ENCODE results near the gene DOLPP1. TPM values are rescaled to one million over a fixed set of nuclear protein-coding genes. Genes with fewer than 3 reads are reported as not detected.
"Not testable (repeated sequence)": the region's sequence is repeated elsewhere in the genome, so short reads cannot be mapped to it uniquely, and the experiment has no call there.

DOLPP1 gene
- total and polyA plus RNA-seq, 3 donors from 2014 or later = 14.0 to 17.9 (median 14.4) TPM

DNA sequence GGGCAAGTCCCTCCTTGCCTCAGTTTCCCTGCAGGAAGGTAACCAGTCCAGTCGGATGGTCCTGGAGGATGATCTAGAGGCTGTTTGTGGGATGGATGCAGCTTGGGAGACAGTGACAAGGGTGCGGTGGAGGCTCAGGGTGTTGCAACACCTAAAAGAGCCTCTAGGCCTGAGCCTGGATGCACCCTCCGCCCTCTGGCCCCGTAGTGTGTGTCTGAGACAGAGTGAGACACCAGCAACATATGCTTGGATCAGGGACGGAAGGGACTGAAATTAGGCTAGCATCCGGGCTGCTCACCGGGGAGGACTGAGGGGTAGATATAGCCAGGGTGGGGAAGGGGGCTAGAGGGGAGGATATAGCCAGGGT is 28.6 kb downstream of the DOLPP1 start:
- Histone ChIP-seq H3K36me3 (ENCODE audit: low read depth, missing control alignments) (no peaks in the 10 kb centered on the region), H3K27me3 (no peaks in the 10 kb centered on the region), H3K27ac (no peak overlapping the region), H3K9me3 (no peaks in the 10 kb centered on the region), H3K4me1 (peaks cover 21% of the 10 kb centered on the region), H3K4me3 (no peak overlapping the region)
- intact Hi-C loops (cut with DNase I; ENCODE audit: low total_unique reads) = no loop called here
- TF ChIP-seq POLR2A (IDR thresholded peaks at IDR 0.05) (no peak), CTCF (IDR thresholded peaks at IDR 0.05) (no peak)
- WGBS, 2 donors = 69 to 71% methylated on average over 7 of the region's 7 CpGs
- DNase-seq = no peak

- peaks cover 27% of the 10 kb centered on the region for H3K4me1 ChIP-seq
- intact Hi-C loops (cut with DNase I; ENCODE audit: low total_unique reads) = no loop called here
These were observed 29.2 kb downstream of the DOLPP1 start for GRCh38 chr9:129109952-129110739.

DNA sequence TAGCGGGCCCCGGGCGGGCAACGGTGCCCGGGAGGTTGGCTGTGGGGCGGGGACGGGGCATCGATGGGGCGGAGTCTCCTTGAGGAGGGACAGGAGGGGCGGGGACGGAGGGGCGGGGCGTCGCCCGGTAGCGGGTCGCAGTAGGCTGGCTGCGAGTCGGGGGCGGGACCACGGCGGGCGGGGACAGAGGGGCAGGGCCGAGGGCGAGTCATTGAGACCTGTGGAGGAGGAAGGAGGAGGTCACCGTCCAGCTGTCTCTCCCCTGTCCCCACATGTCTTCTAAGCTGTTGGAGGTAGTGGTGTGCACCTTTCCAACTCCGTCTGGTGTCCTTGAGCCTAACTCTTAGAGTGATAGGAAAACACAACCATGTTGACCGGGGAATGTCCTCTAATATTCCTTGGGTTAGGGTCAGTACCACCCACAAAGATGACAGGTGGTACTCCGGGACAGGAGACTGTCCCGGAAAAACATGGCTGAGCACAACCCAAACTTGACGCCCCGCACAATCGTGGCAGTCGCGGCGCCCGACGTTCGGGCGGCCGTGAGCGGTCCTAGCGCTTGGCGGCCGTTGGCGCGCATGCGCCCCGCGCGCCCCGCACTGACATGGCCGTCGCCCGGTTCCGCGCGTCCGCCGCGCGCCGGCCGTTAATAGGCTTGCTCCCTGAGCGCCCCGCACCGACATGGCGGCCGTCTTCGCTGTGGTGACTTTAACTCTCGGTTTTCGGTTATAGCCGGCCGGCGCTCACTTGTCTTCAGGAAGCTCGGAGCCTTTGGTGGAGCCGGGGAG is 30.0 kb downstream of the DOLPP1 start, which contains the start of the genes CRAT and PTPA:
Gene CRAT (minus strand): TSS at position 54 of the 788 bp plus-strand sequence. CDS start 284 bp downstream, outside the sequence.
Gene PTPA (plus strand): TSS at position 676 of the 788 bp plus-strand sequence. CDS start 186 bp downstream, outside the sequence.
- Histone ChIP-seq H3K9me3 (no peaks in the 10 kb centered on the region), H3K4me1 (peaks cover 27% of the 10 kb centered on the region), H3K27ac (peak within 1 kb of the TSS; percentile 94 to 97), H3K27me3 (no peaks in the 10 kb centered on the region), H3K4me3 (peak within 1 kb of the TSS; percentile 84 to 99), H3K36me3 (ENCODE audit: low read depth, missing control alignments) (no peaks in the 10 kb centered on the region)
- 0 to 1% methylated on average over 7 to 74 of the region's 77 CpGs for WGBS, 2 donors
- intact Hi-C loops (cut with DNase I; ENCODE audit: low total_unique reads) = no loop called here
- peak; percentile 98 for DNase-seq
- TF ChIP-seq CTCF (IDR thresholded peaks at IDR 0.05) (peak in 1 of 3 experiments; percentile 17), POLR2A (IDR thresholded peaks at IDR 0.05) (peak; percentile 92)

More at GRCh38 chr9:129109952-129110739, 29.2 kb downstream of the DOLPP1 start:
- H3K27me3 ChIP-seq = no peaks in the 10 kb centered on the region
- peak overlapping the region; percentile 84 to 99 for H3K4me3 ChIP-seq
- no peaks in the 10 kb centered on the region for H3K36me3 ChIP-seq (ENCODE audit: low read depth, missing control alignments)
- H3K9me3 ChIP-seq = no peaks in the 10 kb centered on the region
- DNase-seq = no peak
- H3K27ac ChIP-seq = peak overlapping the region; percentile 94 to 97
- 3 to 10% methylated on average over 8 to 55 of the region's 64 CpGs for WGBS, 2 donors
- TF ChIP-seq CTCF (IDR thresholded peaks at IDR 0.05) = no peak

DNA sequence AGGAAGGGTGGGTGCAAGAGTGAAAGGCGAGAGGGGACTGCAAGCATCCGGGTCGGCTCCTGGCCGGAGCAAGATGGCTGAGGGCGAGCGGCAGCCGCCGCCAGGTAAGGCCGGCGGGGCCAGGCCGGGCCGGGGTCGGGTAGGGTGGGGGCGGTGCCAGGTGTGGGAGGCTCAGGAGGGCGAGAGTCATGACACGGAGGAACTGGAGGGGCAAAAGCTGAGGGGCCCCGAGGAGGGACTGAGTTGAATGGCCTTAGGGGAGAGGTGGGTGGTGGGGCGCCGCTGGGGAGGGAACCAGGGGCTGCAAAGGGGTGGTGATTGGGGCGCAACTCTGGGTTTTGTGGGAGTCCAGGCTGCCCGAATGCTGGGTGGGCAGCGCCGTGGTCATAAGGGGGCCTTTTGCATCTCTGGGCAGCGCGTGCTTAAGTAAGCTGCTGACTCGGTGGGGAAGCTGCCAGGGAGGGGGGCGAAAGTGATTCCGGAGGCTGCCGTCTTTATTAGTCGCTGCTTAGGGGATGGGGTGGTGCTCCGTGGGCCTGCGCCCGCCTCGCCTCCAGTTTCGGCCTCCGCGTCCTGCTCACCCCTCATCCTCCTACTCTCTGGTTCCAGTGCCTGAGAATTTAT is 30.7 kb downstream of the DOLPP1 start:
- no peak for TF ChIP-seq CTCF (IDR thresholded peaks at IDR 0.05)
- no peak for TF ChIP-seq POLR2A (IDR thresholded peaks at IDR 0.05)
- no peaks in the 10 kb centered on the region for H3K27me3 ChIP-seq
- H3K27ac ChIP-seq = peak overlapping the region; percentile 94 to 97
- no peaks in the 10 kb centered on the region for H3K36me3 ChIP-seq (ENCODE audit: low read depth, missing control alignments)
- peak; percentile 69 for DNase-seq
- peaks cover 27% of the 10 kb centered on the region for H3K4me1 ChIP-seq
- no peaks in the 10 kb centered on the region for H3K9me3 ChIP-seq
- intact Hi-C loops (cut with DNase I; ENCODE audit: low total_unique reads) = no loop called here
- peak overlapping the region; percentile 84 to 99 for H3K4me3 ChIP-seq
- WGBS, 2 donors = 0 to 1% methylated on average over 35 to 36 of the region's 37 CpGs

GRCh38 chr9:129112526-129112925 is 31.6 kb downstream of the DOLPP1 start:
- H3K36me3 ChIP-seq (ENCODE audit: low read depth, missing control alignments); intact Hi-C loops (cut with DNase I; ENCODE audit: low total_unique reads); H3K9me3 ChIP-seq; DNase-seq; H3K27me3 ChIP-seq: not testable (repeated sequence)
- WGBS, 2 donors = 61 to 78% methylated on average over 17 of the region's 17 CpGs
- Histone ChIP-seq H3K27ac (peak overlapping the region; percentile 94 to 97), H3K4me1 (peaks cover 27% of the 10 kb centered on the region), H3K4me3 (peak overlapping the region in 1 of 2 donors; percentile 99)

All from testis (tissue), 3 donors.